Hematopoietic multipotent progenitor cell treated with erythropoietin and hydrocortisone succinate and interleukin-3 and kit ligand, for 4 days (in vitro differentiated cells): ENCODE data around the gene CPZ.

Source experiments
- DNase-seq: peaks from one replicate; pipeline ENCODE4 v3.0.0-alpha.2; 2015

Gene CPZ

GRCh38 chr4:8596891-8597290 is 4.3 kb downstream of the CPZ start:
- DNase-seq: no peak

- DNase-seq: no peak
Observed at GRCh38 chr4:8597319-8597718, 4.8 kb downstream of the CPZ start.

DNA sequence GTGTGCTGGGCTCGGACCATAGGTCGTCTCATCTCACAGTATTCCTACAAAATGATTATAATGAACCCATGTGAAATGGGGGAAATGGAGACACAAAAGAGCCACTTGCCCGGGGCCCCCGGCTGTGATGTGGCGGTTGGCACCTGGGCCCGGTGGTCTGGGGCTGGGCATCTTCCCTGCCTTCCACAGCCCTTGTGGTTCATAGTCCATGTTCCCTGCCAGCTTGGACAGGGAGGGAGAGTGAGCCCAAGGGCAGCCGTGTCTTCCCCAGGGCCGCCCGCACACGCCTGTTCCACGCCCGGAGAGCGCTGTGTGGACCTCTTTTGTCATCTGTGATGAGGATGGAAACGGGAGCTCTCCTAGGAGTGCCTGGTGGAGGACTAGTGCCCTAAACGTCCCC is 5.2 kb downstream of the CPZ start:
- DNase-seq: no peak

DNA sequence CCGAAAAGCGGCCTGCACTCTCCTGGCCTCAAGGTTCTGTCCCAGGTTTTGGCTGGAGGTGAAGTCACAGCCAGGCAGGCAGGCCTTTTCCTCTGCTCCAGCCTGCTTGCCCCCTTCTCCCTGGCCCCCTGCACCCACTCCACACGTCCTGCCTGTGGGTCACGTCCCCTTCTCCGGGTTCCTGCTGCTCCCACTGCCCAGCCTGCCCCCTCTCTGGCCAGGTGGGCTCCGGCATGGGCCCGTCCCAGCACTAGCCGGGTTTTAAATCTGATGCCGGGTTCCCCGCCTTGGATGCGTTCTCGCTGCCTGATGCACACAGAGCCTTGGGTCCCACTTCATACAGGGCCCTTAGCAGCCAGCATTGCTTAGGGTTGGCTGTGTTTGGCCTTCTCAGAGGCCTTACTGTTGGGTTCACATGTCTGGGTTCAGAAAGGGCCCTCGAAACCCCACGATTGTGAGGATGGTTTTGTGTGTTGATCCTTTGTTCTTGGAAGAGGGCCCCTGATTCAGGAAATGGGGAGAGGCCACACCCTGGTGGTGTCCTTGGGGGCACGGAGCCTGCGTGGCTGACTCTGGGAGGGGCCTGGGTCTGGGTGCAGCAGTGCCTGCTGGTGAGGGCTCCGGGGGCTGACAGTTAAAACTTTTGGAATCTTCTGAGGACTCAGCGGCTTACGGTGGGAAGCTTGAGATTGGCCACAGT is 6.0 kb downstream of the CPZ start:
- no peak for DNase-seq

GRCh38 chr4:8599091-8599460 is 6.5 kb downstream of the CPZ start:
- DNase-seq: no peak

DNA sequence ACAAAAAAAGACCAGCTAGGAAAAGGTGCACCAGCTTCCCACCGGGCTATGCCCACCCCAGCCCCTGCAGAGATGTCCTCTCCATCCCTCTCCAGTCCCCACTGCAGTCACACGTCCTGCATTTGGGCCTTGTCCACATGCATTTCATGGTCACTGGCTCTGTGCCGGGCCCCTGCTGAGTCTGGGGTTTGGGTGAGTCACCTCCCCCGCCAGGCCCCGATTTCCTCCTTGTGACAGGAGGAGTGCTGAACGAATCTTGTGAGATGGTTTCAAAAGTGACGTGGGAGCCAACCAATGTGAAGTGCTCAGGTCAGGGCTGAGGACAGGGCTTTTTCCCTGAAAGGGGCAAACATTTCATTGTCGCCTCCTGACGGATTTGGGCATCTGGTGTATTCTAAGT is 7.1 kb downstream of the CPZ start:
- no peak for DNase-seq

- no peak for DNase-seq
Observed at GRCh38 chr4:8600266-8600665, 7.7 kb downstream of the CPZ start.

DNA sequence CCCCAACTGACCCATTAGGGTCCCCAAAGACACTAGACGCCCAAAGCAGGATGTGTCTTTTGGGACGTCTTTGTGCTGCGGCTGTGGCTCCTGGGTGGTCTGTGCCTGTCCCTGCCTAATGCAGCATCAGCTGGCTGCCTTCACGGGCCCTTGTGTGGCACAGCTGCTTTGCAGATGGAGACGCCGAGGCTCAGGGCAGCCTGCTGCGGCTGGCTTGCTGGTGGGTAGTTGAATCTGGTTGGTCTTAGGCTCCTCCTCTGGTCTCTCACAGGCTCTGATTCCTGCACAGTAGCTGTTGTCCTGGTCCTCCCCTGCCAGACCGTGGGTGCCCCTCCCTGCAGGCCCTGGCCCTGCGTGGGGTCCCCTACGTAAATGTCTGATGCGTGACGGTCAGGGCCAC is 8.1 kb downstream of the CPZ start:
- no peak for DNase-seq

DNA sequence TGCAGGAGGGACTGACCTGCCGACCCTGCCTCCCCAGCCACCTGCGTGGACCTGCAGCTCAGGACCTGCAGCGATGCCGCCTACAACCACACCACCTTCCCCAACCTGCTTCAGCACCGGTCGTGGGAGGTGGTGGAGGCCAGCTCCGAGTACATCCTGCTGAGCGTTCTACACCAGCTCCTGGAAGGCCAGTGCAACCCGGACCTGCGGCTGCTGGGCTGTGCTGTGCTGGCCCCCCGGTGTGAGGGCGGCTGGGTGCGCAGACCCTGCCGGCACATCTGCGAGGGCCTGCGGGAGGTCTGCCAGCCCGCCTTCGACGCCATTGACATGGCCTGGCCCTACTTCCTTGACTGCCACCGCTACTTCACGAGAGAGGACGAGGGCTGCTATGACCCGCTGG is 8.5 kb downstream of the CPZ start:
- DNase-seq: no peak

DNA sequence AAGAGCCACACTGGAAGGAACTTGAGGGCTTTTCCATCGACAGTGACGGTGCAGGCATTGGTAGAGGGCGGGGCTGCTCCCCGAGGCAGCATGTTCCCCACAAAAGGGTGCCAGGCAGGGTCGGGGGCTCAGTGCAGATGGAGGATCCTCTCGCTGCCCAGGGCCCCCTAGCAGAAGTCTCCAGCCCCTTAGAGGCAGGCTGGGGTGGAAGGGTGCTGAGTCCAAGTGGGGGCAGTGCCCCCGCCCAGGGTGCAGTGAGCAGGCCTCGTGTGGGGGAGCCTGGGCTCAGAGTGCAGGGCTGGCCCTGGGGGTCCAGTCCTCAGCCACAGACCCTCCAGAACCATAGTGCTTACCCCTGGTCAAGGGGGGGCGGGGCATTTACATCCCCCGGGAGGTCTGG is 9.0 kb downstream of the CPZ start:
- DNase-seq: no peak

GRCh38 chr4:8602686-8603430 is 10.3 kb downstream of the CPZ start:
- no peak for DNase-seq

GRCh38 chr4:8603931-8604330 is 11.4 kb downstream of the CPZ start:
- DNase-seq: no peak

GRCh38 chr4:8605289-8605688 is 12.7 kb downstream of the CPZ start:
- no peak for DNase-seq

DNA sequence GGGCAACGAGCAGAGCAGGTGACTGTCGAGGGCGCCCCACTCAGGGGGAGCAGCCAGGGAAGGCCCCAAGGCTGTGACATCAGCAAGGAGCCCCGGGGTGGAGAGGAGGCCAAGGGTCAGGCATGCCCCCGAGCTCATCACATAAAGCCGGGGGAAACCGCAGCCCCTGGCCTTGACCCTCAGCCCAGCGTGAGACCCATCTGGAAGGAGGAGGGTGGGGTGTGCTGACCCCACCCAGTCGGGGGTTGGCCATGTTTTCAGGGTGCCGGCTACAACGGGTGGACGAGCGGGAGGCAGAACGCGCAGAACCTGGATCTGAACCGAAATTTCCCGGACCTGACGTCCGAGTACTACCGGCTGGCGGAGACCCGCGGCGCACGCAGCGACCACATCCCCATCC is 13.9 kb downstream of the CPZ start:
- no peak for DNase-seq

- DNase-seq: no peak
Observed at GRCh38 chr4:8606966-8607365, 14.4 kb downstream of the CPZ start.

DNA sequence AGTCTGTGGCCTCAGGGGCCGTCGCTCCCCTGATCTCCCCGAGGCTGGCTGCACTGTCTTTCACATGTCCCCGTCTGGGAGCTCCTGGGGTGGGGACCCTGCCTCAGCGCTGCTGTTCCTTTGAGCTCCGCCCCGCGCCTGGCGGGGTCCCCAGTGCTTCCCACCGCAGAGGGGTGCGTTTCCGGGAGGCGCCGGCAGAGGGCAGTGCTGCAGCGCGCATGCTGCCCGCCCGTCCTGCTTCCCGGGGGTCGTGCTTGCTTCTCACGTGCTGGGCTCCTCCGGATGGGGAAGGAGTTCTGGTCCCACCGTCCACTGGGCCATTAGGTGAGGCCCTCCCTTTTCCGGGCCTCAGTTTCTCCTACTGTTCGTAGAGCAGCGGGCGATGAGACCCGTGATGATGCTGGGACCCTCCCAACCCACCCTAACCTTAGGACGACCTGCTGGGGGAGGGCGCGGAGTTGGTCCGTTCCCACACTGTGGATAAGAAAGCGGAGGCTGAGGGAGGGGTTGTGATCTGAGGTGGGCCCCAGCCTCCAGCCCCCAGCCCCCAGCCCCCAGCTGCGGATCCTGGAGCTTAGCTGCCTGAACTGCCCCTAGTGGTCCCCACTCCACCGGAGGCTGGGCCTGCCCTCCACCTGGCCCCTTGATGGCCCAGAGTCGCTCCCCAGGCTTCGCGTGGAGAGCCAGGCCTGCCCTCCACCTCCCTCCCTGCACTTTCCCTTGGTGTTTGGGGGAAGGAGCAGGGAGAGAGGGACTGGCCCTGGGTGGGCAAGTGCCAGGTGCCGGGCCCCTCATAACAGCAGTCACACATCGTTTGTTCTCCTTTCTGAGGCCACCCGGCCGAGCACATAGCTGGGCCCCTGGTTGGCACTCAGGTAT is 15.3 kb downstream of the CPZ start:
- peak; percentile 52 for DNase-seq

- DNase-seq: no peak
Observed at GRCh38 chr4:8608714-8609391, 16.3 kb downstream of the CPZ start.

GRCh38 chr4:8609406-8609805 is 16.8 kb downstream of the CPZ start:
- no peak for DNase-seq

DNA sequence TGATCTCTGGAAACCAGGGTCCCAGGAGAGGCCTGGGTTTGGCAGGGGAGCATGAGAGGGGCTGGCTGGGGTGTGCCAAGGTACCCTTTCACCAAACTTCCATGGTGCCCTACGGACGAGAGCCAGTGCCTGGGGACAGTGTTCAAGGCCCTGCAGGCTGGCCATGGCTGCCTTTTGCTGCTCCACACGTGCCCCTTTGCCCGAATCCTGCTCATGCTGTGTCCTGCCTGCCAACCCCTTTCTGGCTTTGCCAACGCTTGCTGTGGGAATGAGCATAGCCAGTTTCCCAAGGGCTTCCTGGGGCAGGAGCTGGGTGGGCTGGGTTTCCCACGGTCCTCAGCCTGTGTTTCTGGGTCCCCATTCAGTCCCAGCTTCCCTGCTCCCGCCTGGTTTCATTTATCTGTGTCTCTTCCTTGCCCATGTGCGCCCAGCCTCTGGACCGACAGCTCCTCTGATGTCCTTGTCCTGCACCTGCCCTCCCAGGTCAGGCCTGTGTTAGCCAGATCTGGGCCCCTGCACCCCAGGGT is 17.3 kb downstream of the CPZ start:
- DNase-seq: no peak

DNA sequence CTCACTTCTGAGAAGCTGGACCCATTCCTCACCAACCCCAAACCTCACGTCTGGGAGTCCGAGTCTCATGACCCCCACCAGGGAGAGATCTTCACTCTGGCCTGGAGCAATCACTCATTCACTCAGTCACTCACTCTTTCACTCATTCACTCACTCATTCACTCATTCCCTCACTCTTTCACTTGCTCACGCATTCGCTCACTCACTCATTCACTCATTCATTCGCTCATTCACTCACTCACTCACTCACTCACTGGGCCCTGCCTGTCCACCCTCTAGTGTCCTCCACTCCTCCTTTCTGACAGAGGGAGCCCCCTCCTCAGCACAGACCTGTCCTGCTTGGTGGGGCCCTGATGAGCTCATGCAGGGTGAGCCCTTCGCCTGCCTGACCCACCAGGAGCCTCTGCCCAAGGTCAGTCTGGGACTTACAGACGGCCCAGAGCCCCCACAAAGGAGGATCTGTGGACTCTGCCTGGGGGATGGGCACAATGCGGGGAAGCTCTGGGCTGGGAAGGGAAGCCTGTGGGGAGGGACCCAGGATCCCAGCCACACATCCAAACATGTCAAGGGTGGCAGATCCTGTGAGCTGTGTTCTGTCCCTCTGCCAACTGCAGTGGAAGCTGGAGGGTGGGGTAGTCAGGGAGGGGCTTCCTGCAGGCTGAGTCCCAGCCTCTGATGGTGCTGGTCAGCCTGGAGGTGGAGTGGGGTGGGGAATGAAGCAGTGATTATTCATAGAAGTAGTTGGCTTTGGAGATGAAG is 18.5 kb downstream of the CPZ start:
- no peak for DNase-seq

DNA sequence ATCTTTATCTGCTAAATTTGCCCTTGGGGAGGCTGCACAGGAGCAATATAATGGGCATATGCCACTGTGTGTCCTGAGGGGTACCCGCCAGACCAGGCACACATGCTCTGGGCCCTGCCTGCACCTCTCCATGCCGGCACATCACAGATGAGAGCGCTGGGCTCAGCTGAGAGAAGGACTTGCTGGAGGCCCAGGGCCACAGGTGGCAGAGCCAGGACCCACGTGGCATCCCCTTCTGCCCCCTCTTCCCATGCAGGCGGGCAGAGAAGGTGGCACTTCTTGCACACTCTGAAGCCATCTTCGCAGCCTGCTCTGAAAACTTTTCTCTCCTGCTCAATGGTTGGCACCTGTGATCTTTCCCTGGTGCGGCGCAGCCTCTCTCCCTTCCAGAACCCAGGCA is 20.1 kb downstream of the CPZ start:
- no peak for DNase-seq
